Measurements from ENCODE around the gene SUPT5H.

SUPT5H gene

GRCh38 chr19:39516270-39516669 is 70.9 kb downstream of the SUPT5H start:
- TF ChIP-seq CTCF (IDR thresholded peaks at IDR 0.05; ENCODE audit: borderline replicate concordance, insufficient read depth, low read depth, low read length), result no peak
- no peak overlapping the region for H3K4me3 ChIP-seq (ENCODE audit: low read depth, low read length)

- TF ChIP-seq CTCF (IDR thresholded peaks at IDR 0.05; ENCODE audit: borderline replicate concordance, insufficient read depth, low read depth, low read length), result no peak
- no peak overlapping the region for H3K4me3 ChIP-seq (ENCODE audit: low read depth, low read length)
Measured at GRCh38 chr19:39517432-39517831, 72.0 kb downstream of the SUPT5H start.

GRCh38 chr19:39518458-39518857 is 73.1 kb downstream of the SUPT5H start:
- TF ChIP-seq CTCF (IDR thresholded peaks at IDR 0.05; ENCODE audit: borderline replicate concordance, insufficient read depth, low read depth, low read length), result no peak
- H3K4me3 ChIP-seq (ENCODE audit: low read depth, low read length), result no peak overlapping the region

GRCh38 chr19:39518975-39519374 is 73.6 kb downstream of the SUPT5H start:
- no peak overlapping the region for H3K4me3 ChIP-seq (ENCODE audit: low read depth, low read length)
- no peak for TF ChIP-seq CTCF (IDR thresholded peaks at IDR 0.05; ENCODE audit: borderline replicate concordance, insufficient read depth, low read depth, low read length)

GRCh38 chr19:39520541-39521484 is 75.4 kb downstream of the SUPT5H start:
- no peak for TF ChIP-seq CTCF (IDR thresholded peaks at IDR 0.05; ENCODE audit: borderline replicate concordance, insufficient read depth, low read depth, low read length)
- H3K4me3 ChIP-seq (ENCODE audit: low read depth, low read length), result no peak overlapping the region

GRCh38 chr19:39524495-39524894 is 79.1 kb downstream of the SUPT5H start:
- no peak for TF ChIP-seq CTCF (IDR thresholded peaks at IDR 0.05; ENCODE audit: borderline replicate concordance, insufficient read depth, low read depth, low read length)
- no peak overlapping the region for H3K4me3 ChIP-seq (ENCODE audit: low read depth, low read length)

- H3K4me3 ChIP-seq (ENCODE audit: low read depth, low read length), result no peak overlapping the region
- no peak for TF ChIP-seq CTCF (IDR thresholded peaks at IDR 0.05; ENCODE audit: borderline replicate concordance, insufficient read depth, low read depth, low read length)
Measured at GRCh38 chr19:39525205-39525604, 79.8 kb downstream of the SUPT5H start.

Data from GM12875 (cell line).